ENCODE measurements around the gene COMMD1.
"Not testable (repeated sequence)": the region's sequence is repeated elsewhere in the genome, so short reads cannot be mapped to it uniquely, and the experiment has no call there.

The COMMD1 gene

DNA sequence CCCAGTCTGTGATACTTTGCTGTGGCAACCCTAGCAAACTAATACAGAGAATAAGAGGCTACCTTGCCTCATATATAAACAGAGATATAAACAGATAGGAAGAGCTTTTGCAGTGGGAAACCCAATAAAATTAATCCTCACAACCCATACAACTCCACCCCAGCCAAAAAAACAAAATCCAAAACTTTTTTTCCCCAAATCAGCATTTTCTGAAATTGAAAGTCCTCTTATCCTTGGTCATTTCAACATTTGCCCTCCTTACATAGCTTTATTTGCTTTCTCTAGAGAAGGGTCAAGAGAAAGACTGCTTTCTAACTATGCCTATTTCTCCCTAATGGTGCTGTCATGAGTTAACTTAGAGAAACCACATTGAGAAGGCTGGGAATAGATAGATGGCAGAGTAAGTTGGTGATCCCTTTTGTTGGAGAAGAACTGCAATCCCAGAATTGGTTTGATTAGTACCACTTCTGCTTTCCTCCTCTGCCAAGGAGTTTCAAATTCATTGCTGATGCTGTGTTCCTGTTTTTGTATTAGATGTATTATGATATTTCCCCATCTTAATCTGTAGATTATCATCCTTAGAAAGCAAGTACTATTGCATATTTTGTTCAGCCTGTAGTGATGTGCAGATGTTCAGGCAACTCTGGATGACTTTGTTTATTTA lies 214.0 kb downstream of the COMMD1 start:
- Histone ChIP-seq H3K27ac (ENCODE audit: low read length) (no peak overlapping the region), H3K27me3 (ENCODE audit: low read depth, low read length) (no peaks in the 10 kb centered on the region), H3K36me3 (ENCODE audit: control insufficient read depth in 1 of 2, insufficient read depth in 2 of 2, low read length in 2 of 2) (no peaks in the 10 kb centered on the region), H3K4me3 (ENCODE audit: low read depth in 1 of 2, low read length in 2 of 2) (no peak overlapping the region), H3K9me3 (ENCODE audit: control insufficient read depth in 1 of 2, low read length in 2 of 2) (no peaks in the 10 kb centered on the region), H3K4me1 (ENCODE audit: control insufficient read depth in 1 of 2, insufficient read depth in 2 of 2, low read length in 2 of 2) (no peaks in the 10 kb centered on the region)

DNA sequence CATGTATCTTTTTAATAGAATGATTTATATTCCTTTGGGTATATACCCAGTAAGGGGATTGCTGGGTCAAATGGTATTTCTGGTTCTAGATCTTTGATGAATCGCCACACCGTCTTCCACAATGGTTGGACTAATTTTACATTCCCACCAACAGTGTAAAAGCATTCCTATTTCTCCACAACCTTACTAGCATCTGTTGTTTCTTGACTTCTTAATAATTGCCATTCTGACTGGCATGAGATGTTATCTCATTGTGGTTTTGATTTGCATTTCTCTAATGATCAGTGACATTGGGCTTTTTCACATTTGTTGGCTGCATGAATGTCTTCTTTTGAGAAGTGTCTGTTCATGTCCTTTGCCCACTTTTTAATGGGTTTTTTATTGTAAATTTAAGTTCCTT lies 220.8 kb downstream of the COMMD1 start:
- H3K9me3 ChIP-seq (ENCODE audit: control insufficient read depth in 1 of 2, low read length in 2 of 2); H3K36me3 ChIP-seq (ENCODE audit: control insufficient read depth in 1 of 2, insufficient read depth in 2 of 2, low read length in 2 of 2); H3K27me3 ChIP-seq (ENCODE audit: low read depth, low read length); H3K4me1 ChIP-seq (ENCODE audit: control insufficient read depth in 1 of 2, insufficient read depth in 2 of 2, low read length in 2 of 2); H3K27ac ChIP-seq (ENCODE audit: low read length); H3K4me3 ChIP-seq (ENCODE audit: low read depth in 1 of 2, low read length in 2 of 2): not testable (repeated sequence)

DNA sequence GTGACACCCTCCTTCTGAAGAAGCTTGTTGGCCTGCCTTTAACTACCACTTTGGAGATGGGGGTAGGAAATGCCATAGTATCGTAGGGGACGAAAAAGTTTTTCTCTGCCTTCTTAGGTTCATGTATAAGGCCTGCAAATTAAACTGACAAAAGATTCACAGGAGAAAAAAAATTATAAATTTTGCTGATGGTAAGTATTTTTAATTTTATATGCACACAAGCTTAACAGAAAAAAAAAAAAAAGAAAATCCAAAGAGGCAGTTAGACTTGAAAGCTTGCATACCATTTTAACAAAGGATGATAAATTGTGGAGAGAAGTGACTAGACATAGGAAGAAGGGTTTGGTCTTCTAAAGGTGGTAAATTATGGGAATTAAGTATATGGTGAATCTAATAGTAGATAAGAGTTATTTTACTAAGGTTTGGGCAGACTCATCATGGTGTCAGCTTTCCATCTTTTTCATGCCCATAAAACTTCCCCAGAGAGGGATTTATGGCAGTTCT lies 227.9 kb downstream of the COMMD1 start:
- H3K4me1 ChIP-seq (ENCODE audit: control insufficient read depth in 1 of 2, insufficient read depth in 2 of 2, low read length in 2 of 2), result peaks cover 0 to 4% of the 10 kb centered on the region in 2 donors
- no peaks in the 10 kb centered on the region for H3K36me3 ChIP-seq (ENCODE audit: control insufficient read depth in 1 of 2, insufficient read depth in 2 of 2, low read length in 2 of 2)
- H3K4me3 ChIP-seq (ENCODE audit: low read depth in 1 of 2, low read length in 2 of 2), result no peak overlapping the region
- H3K27me3 ChIP-seq (ENCODE audit: low read depth, low read length), result no peaks in the 10 kb centered on the region
- no peak overlapping the region for H3K27ac ChIP-seq (ENCODE audit: low read length)
- H3K9me3 ChIP-seq (ENCODE audit: control insufficient read depth in 1 of 2, low read length in 2 of 2), result peaks cover 0 to 2% of the 10 kb centered on the region in 2 donors

DNA sequence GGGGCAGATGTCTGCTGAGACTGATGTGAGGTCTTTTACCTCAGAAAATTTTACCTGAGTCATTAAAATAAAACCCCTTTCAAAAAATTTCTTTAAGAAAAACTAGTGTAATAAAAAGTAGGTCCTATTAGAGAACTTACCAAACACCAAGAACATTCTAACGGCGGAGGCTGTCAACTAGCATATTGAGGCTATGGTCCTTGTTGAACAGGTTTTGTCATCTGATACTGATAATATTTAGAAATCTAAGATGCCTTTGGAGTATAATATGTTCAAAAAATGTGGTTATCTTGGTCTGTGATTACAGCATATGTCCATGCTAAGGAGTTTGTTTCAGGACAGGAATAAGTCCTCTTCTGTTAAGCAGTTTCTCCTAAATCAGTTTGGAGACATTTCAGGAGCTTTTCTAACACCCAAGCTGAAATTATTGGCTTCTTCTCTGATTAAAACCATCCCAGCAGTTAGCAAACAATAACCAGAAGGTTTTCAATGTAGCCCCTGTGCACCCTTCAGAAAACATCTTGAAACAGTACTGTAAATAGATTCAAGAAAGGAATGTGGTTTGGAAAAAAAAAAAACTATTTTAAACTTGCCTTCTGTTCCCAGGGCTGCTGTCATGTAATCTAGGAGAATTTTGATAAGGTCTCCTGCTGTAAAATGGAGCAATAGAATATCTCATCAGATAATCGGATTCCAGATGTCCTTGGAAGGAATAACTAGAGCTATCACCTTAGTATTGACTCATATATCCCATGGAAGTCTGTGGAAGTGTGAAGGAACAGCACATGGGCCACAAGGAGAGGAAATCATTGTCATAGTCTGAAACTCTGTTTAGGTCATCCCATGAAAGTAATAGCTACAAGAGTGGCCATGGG lies 231.7 kb downstream of the COMMD1 start:
- H3K9me3 ChIP-seq (ENCODE audit: control insufficient read depth in 1 of 2, low read length in 2 of 2), result peaks cover 0 to 2% of the 10 kb centered on the region in 2 donors
- no peaks in the 10 kb centered on the region for H3K36me3 ChIP-seq (ENCODE audit: control insufficient read depth in 1 of 2, insufficient read depth in 2 of 2, low read length in 2 of 2)
- no peak overlapping the region for H3K4me3 ChIP-seq (ENCODE audit: low read depth in 1 of 2, low read length in 2 of 2)
- no peak overlapping the region for H3K27ac ChIP-seq (ENCODE audit: low read length)
- no peaks in the 10 kb centered on the region for H3K27me3 ChIP-seq (ENCODE audit: low read depth, low read length)
- H3K4me1 ChIP-seq (ENCODE audit: control insufficient read depth in 1 of 2, insufficient read depth in 2 of 2, low read length in 2 of 2), result no peaks in the 10 kb centered on the region

DNA sequence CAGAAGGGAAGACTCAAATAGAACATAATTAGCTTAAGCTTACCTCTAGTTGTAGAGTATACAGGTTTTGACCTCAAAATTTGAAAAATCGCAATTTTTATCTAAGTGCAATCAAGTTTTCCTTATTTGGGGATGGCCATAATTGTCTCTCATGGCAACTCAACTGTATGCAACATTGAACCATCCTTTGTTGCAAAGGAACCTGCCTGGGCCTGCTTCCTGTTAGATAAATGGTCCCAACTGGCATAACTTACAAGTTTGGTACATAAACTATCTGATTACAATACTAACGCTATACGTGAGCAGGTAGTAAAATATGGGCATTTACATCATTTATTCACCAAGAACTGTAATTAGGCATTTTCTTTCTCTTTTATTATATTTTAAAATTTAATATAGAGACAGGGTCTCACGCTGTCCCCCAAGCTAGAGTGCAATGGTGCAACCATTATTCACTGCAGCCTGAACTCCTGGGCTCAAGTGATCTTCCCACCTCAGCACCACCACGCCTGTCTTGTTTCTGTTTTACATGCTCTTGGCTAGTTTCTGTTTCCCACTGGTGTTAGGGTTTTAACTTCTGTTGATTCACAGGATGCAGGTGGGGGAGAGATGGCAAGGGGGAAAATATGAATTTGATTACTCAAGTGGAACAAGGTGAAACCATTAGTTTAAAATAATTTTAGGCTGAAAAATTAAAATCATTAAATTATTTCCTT lies 235.1 kb downstream of the COMMD1 start:
- no peaks in the 10 kb centered on the region for H3K27me3 ChIP-seq (ENCODE audit: low read depth, low read length)
- H3K9me3 ChIP-seq (ENCODE audit: control insufficient read depth in 1 of 2, low read length in 2 of 2), result no peaks in the 10 kb centered on the region
- no peak overlapping the region for H3K27ac ChIP-seq (ENCODE audit: low read length)
- no peaks in the 10 kb centered on the region for H3K4me1 ChIP-seq (ENCODE audit: control insufficient read depth in 1 of 2, insufficient read depth in 2 of 2, low read length in 2 of 2)
- H3K4me3 ChIP-seq (ENCODE audit: low read depth in 1 of 2, low read length in 2 of 2), result no peak overlapping the region
- no peaks in the 10 kb centered on the region for H3K36me3 ChIP-seq (ENCODE audit: control insufficient read depth in 1 of 2, insufficient read depth in 2 of 2, low read length in 2 of 2)

DNA sequence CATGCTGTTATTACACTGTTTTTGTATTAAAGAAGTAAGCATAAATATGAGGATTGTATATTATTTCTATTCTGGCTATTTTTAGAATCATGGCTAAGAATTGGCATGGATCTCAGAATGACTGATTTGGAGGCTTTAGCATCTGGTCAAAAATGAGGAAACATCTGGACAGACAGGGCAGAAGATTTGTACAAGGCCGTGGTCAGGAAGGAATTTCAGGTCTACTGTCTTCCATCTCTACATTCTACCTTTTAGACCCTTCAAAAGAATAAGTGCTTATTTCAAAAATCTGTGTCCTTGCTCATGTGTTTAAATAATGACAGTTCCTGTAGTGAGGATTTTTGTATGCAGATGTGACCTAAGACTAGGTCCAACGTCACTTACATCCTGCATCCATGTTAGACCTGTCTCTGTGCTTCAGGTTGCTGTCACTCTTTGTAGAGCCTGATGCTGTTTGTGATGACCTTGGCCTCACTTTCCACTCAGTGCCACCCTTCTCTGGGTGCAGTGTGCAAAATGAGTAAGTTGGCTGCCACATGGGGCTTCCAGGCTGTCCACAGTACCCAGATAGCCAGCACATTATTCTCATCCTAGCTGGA lies 235.8 kb downstream of the COMMD1 start:
- H3K4me3 ChIP-seq (ENCODE audit: low read depth in 1 of 2, low read length in 2 of 2), result no peak overlapping the region
- no peak overlapping the region for H3K27ac ChIP-seq (ENCODE audit: low read length)
- no peaks in the 10 kb centered on the region for H3K36me3 ChIP-seq (ENCODE audit: control insufficient read depth in 1 of 2, insufficient read depth in 2 of 2, low read length in 2 of 2)
- no peaks in the 10 kb centered on the region for H3K27me3 ChIP-seq (ENCODE audit: low read depth, low read length)
- no peaks in the 10 kb centered on the region for H3K4me1 ChIP-seq (ENCODE audit: control insufficient read depth in 1 of 2, insufficient read depth in 2 of 2, low read length in 2 of 2)
- no peaks in the 10 kb centered on the region for H3K9me3 ChIP-seq (ENCODE audit: control insufficient read depth in 1 of 2, low read length in 2 of 2)

DNA sequence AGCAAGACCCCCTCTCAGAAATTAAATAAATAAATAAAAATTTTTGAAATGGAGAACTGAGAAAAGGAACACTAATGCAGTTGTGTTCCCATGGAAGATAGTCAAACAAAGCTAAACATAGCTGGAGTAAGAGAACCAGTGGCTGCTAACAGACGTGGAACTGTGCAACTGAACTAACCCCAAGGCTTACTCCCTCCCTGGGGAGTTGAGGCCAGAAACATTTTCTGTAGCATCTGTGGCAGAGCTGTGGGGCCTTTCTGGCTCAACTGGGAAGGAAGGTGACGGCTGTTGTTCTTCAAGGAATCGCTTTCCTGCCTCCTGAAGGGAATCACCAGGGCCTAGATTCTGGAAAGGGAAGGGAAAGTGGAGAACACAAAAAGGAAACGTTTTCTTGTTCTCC lies 236.6 kb downstream of the COMMD1 start:
- Histone ChIP-seq H3K4me3 (ENCODE audit: low read depth in 1 of 2, low read length in 2 of 2) (no peak overlapping the region), H3K9me3 (ENCODE audit: control insufficient read depth in 1 of 2, low read length in 2 of 2) (no peaks in the 10 kb centered on the region), H3K27me3 (ENCODE audit: low read depth, low read length) (no peaks in the 10 kb centered on the region), H3K36me3 (ENCODE audit: control insufficient read depth in 1 of 2, insufficient read depth in 2 of 2, low read length in 2 of 2) (no peaks in the 10 kb centered on the region), H3K27ac (ENCODE audit: low read length) (no peak overlapping the region), H3K4me1 (ENCODE audit: control insufficient read depth in 1 of 2, insufficient read depth in 2 of 2, low read length in 2 of 2) (no peaks in the 10 kb centered on the region)

DNA sequence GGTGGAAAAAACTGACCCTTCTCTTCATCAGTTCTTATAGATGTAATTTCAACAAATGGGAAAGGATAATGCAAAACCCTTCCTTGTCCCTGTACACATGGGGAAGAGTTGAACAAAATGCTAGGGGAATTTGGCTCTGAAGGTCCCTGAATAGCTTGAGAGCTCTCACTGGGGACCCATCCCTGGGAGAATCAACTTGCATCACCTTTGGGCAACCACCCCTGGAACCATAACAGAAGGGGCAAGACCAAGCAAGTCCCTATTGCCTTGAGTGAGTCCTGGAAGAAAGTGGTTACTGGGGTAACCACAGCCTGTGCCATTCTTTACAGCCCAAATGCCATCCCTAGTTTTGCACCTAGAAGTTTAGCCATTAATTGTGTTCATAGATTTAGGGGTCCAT lies 238.2 kb downstream of the COMMD1 start:
- H3K4me1 ChIP-seq (ENCODE audit: control insufficient read depth in 1 of 2, insufficient read depth in 2 of 2, low read length in 2 of 2), result no peaks in the 10 kb centered on the region
- H3K36me3 ChIP-seq (ENCODE audit: control insufficient read depth in 1 of 2, insufficient read depth in 2 of 2, low read length in 2 of 2), result no peaks in the 10 kb centered on the region
- no peaks in the 10 kb centered on the region for H3K9me3 ChIP-seq (ENCODE audit: control insufficient read depth in 1 of 2, low read length in 2 of 2)
- no peaks in the 10 kb centered on the region for H3K27me3 ChIP-seq (ENCODE audit: low read depth, low read length)
- no peak overlapping the region for H3K27ac ChIP-seq (ENCODE audit: low read length)
- H3K4me3 ChIP-seq (ENCODE audit: low read depth in 1 of 2, low read length in 2 of 2), result no peak overlapping the region

DNA sequence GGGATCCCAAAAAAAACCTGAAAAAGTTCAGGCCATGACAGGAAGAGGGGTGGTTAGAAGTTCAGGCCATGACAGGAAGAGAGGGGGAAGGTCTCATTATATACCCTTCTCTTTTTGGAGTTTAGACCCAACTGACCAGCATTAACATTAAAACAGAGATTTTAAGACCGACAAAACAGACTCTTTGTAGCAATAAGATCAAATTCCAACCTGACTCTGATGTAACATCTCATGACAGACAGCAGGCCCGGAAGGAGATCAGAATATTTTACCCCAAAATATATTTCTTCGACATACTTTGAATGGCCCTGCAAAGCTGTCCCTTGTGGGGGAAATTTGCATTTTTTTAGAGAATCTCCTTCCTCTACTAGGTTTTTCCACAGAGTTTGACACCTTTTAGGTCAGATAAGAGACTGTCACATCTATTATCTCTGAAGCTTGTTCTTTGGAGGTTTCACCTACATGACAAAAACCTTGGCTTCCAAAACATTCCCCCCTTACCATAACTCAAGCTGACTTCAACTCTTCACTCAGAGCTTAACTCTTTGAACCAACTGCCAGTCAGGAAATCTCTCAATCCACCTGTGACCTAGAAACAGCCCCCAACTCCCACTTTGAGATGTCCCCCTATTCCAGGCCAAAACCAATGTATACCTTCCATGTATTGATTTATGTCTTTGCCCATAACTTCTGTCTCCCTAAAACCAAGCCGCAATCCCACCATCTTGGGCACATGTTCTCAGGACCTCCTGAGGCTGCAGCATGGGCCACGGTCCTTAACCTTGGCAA lies 239.4 kb downstream of the COMMD1 start:
- Histone ChIP-seq H3K27me3 (ENCODE audit: low read depth, low read length) (no peaks in the 10 kb centered on the region), H3K27ac (ENCODE audit: low read length) (no peak overlapping the region), H3K4me1 (ENCODE audit: control insufficient read depth in 1 of 2, insufficient read depth in 2 of 2, low read length in 2 of 2) (no peaks in the 10 kb centered on the region), H3K36me3 (ENCODE audit: control insufficient read depth in 1 of 2, insufficient read depth in 2 of 2, low read length in 2 of 2) (no peaks in the 10 kb centered on the region), H3K9me3 (ENCODE audit: control insufficient read depth in 1 of 2, low read length in 2 of 2) (no peaks in the 10 kb centered on the region), H3K4me3 (ENCODE audit: low read depth in 1 of 2, low read length in 2 of 2) (no peak overlapping the region)

DNA sequence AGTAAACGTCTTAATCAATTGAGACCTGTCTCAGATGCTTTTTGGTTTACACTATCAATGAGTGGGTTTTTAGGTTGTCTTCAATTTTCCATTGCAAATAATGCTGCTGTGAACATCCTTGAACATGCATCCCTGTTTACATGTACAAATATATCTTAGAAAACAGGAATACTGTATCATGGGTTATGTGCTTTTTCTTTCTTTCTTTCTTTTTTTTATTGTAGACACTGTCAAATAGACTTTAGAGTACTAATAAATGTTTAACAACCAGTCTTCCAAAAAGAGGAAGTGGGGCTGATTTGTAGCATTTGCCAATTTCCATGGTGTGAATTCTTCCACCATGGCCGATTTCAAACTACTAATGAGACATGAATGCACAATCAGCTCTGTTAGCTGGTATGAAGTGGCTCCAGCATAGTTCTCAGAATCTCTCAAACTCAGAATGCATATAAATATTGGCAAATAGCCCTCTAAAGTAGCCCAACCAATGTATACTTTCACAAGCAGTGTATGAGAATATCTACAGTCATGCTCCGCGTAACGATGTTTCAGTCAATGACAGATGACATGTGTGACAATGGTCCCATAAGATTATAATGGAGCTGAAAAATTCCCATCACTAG lies 240.1 kb downstream of the COMMD1 start:
- Histone ChIP-seq H3K9me3 (ENCODE audit: control insufficient read depth in 1 of 2, low read length in 2 of 2) (no peaks in the 10 kb centered on the region), H3K4me3 (ENCODE audit: low read depth in 1 of 2, low read length in 2 of 2) (no peak overlapping the region), H3K4me1 (ENCODE audit: control insufficient read depth in 1 of 2, insufficient read depth in 2 of 2, low read length in 2 of 2) (no peaks in the 10 kb centered on the region), H3K27me3 (ENCODE audit: low read depth, low read length) (no peaks in the 10 kb centered on the region), H3K36me3 (ENCODE audit: control insufficient read depth in 1 of 2, insufficient read depth in 2 of 2, low read length in 2 of 2) (no peaks in the 10 kb centered on the region), H3K27ac (ENCODE audit: low read length) (no peak overlapping the region)

Data from muscle layer of duodenum (tissue), 2 donors.